ENCODE measurements around the gene MAP3K8. TPM values are rescaled to one million over a fixed set of nuclear protein-coding genes. Genes with fewer than 3 reads are reported as not detected.

The MAP3K8 gene
- total and polyA plus RNA-seq, 11 donors: 3.6 to 39.0 (median 5.8) TPM

- peaks cover 0 to 79% (median 0%) of the 10 kb centered on the region in 12 donors for H3K4me1 ChIP-seq
- peak in 4 of 5 donors; percentile 32 to 61 (median 46) for DNase-seq
- H3K27ac ChIP-seq: peak overlapping the region in 1 of 12 donors; percentile 80
- peak in 1 of 12 donors; percentile 9 for TF ChIP-seq CTCF (IDR thresholded peaks at IDR 0.05)
- TF ChIP-seq POLR2A (IDR thresholded peaks at IDR 0.05): no peak
- no peaks in the 10 kb centered on the region for H3K27me3 ChIP-seq
- ATAC-seq: peak; percentile 81 to 87 (median 84)
- H3K9me3 ChIP-seq: no peaks in the 10 kb centered on the region
- intact Hi-C loops (cut with DNase I): no loop called here
- no peaks in the 10 kb centered on the region for H3K36me3 ChIP-seq
- no peak overlapping the region for H3K4me3 ChIP-seq
- 80 to 86% (median 82%) methylated on average over 11 of the region's 11 CpGs for WGBS, 4 donors
These were observed 59.9 kb downstream of the MAP3K8 start for GRCh38 chr10:30493609-30494530.

- ATAC-seq (peak in 2 of 4 donors; percentile 2 to 24), DNase-seq (no peak)
- no peaks in the 10 kb centered on the region for H3K27me3 ChIP-seq
- TF ChIP-seq CTCF (IDR thresholded peaks at IDR 0.05): no peak
- no peak for TF ChIP-seq POLR2A (IDR thresholded peaks at IDR 0.05)
- H3K36me3 ChIP-seq: no peaks in the 10 kb centered on the region
- H3K4me1 ChIP-seq: peaks cover 0 to 72% (median 0%) of the 10 kb centered on the region in 12 donors
- H3K9me3 ChIP-seq: no peaks in the 10 kb centered on the region
- peak overlapping the region in 2 of 12 donors; percentile 34 to 78 for H3K27ac ChIP-seq
- 79 to 83% (median 81%) methylated on average over 4 of the region's 4 CpGs for WGBS, 4 donors
- intact Hi-C loops (cut with DNase I): no loop called here
- no peak overlapping the region for H3K4me3 ChIP-seq
These were observed 60.6 kb downstream of the MAP3K8 start for GRCh38 chr10:30494558-30494957.

- no peaks in the 10 kb centered on the region for H3K9me3 ChIP-seq
- H3K27me3 ChIP-seq: no peaks in the 10 kb centered on the region
- H3K4me1 ChIP-seq: peaks cover 0 to 66% (median 0%) of the 10 kb centered on the region in 12 donors
- no peaks in the 10 kb centered on the region for H3K36me3 ChIP-seq
- no peak for TF ChIP-seq CTCF (IDR thresholded peaks at IDR 0.05)
- no peak for TF ChIP-seq POLR2A (IDR thresholded peaks at IDR 0.05)
- intact Hi-C loops (cut with DNase I): no loop called here
- DNase-seq (no peak), ATAC-seq (no peak)
- H3K27ac ChIP-seq: peak overlapping the region in 2 of 12 donors; percentile 29 to 78
- 80 to 87% (median 86%) methylated on average over 6 of the region's 6 CpGs for WGBS, 4 donors
- H3K4me3 ChIP-seq: no peak overlapping the region
These were observed 61.7 kb downstream of the MAP3K8 start for GRCh38 chr10:30495687-30496086.

GRCh38 chr10:30499816-30500215, 65.8 kb downstream of the MAP3K8 start:
- H3K27me3 ChIP-seq: no peaks in the 10 kb centered on the region
- ATAC-seq (no peak), DNase-seq (no peak)
- intact Hi-C loops (cut with DNase I): no loop called here
- TF ChIP-seq POLR2A (IDR thresholded peaks at IDR 0.05): no peak
- TF ChIP-seq CTCF (IDR thresholded peaks at IDR 0.05): no peak
- no peak overlapping the region for H3K4me3 ChIP-seq
- H3K27ac ChIP-seq: no peak overlapping the region
- H3K4me1 ChIP-seq: peaks cover 0 to 58% (median 0%) of the 10 kb centered on the region in 12 donors
- H3K9me3 ChIP-seq: no peaks in the 10 kb centered on the region
- no peaks in the 10 kb centered on the region for H3K36me3 ChIP-seq
- 90 to 97% (median 92%) methylated on average over 1 of the region's 1 CpG for WGBS, 4 donors
